ENCODE data around the gene DZIP1. TPM values are rescaled to one million over a fixed set of nuclear protein-coding genes. Genes with fewer than 3 reads are reported as not detected.
"Not testable (repeated sequence)": the region's sequence is repeated elsewhere in the genome, so short reads cannot be mapped to it uniquely, and the experiment has no call there.

The DZIP1 gene
- total RNA-seq, 1 donor from 2014 or later, result 18.1 TPM

- no peak for TF ChIP-seq CTCF (IDR thresholded peaks at IDR 0.05; ENCODE audit: partially characterized antibody, unreplicated experiment)
- DNase-seq, result no peak
- H3K4me1 Mint-ChIP-seq (ENCODE audit: low read depth, unreplicated experiment), result no peaks in the 10 kb centered on the region
- H3K27me3 Mint-ChIP-seq (ENCODE audit: unreplicated experiment), result peaks cover 1% of the 10 kb centered on the region
- peaks cover 30% of the 10 kb centered on the region for H3K36me3 Mint-ChIP-seq (ENCODE audit: unreplicated experiment)
- H3K4me3 Mint-ChIP-seq (ENCODE audit: unreplicated experiment), result no peak overlapping the region
- H3K9me3 Mint-ChIP-seq (ENCODE audit: unreplicated experiment), result peaks cover 12% of the 10 kb centered on the region
- no peak overlapping the region for H3K27ac Mint-ChIP-seq (ENCODE audit: unreplicated experiment)
These were observed 27.1 kb upstream of the DZIP1 start for GRCh38 chr13:95671597-95671996.

GRCh38 chr13:95667235-95667634, 22.7 kb upstream of the DZIP1 start:
- not testable (repeated sequence) for H3K27me3 Mint-ChIP-seq (ENCODE audit: unreplicated experiment); DNase-seq; H3K4me3 Mint-ChIP-seq (ENCODE audit: unreplicated experiment); H3K27ac Mint-ChIP-seq (ENCODE audit: unreplicated experiment); H3K4me1 Mint-ChIP-seq (ENCODE audit: low read depth, unreplicated experiment)
- H3K36me3 Mint-ChIP-seq (ENCODE audit: unreplicated experiment), result peaks cover 30% of the 10 kb centered on the region
- peaks cover 12% of the 10 kb centered on the region for H3K9me3 Mint-ChIP-seq (ENCODE audit: unreplicated experiment)

- Mint-ChIP-seq H3K4me1 (ENCODE audit: low read depth, unreplicated experiment) (no peaks in the 10 kb centered on the region), H3K4me3 (ENCODE audit: unreplicated experiment) (no peak overlapping the region)
These were observed 16.6 kb upstream of the DZIP1 start for GRCh38 chr13:95660981-95661581.

GRCh38 chr13:95659500-95659899, 15.0 kb upstream of the DZIP1 start:
- Mint-ChIP-seq H3K4me3 (ENCODE audit: unreplicated experiment) (no peak overlapping the region), H3K9me3 (ENCODE audit: unreplicated experiment) (peaks cover 2% of the 10 kb centered on the region), H3K4me1 (ENCODE audit: low read depth, unreplicated experiment) (no peaks in the 10 kb centered on the region), H3K27me3 (ENCODE audit: unreplicated experiment) (peaks cover 2% of the 10 kb centered on the region), H3K27ac (ENCODE audit: unreplicated experiment) (no peak overlapping the region), H3K36me3 (ENCODE audit: unreplicated experiment) (no peaks in the 10 kb centered on the region)
- no peak for TF ChIP-seq CTCF (IDR thresholded peaks at IDR 0.05; ENCODE audit: partially characterized antibody, unreplicated experiment)
- DNase-seq, result no peak

More at GRCh38 chr13:95660981-95661581, 16.6 kb upstream of the DZIP1 start:
- no peaks in the 10 kb centered on the region for H3K9me3 Mint-ChIP-seq (ENCODE audit: unreplicated experiment)
- no peak for DNase-seq
- no peak overlapping the region for H3K27ac Mint-ChIP-seq (ENCODE audit: unreplicated experiment)
- H3K36me3 Mint-ChIP-seq (ENCODE audit: unreplicated experiment), result no peaks in the 10 kb centered on the region
- TF ChIP-seq CTCF (IDR thresholded peaks at IDR 0.05; ENCODE audit: partially characterized antibody, unreplicated experiment), result peak; percentile 83
- H3K27me3 Mint-ChIP-seq (ENCODE audit: unreplicated experiment), result peaks cover 2% of the 10 kb centered on the region

- no peaks in the 10 kb centered on the region for H3K36me3 Mint-ChIP-seq (ENCODE audit: unreplicated experiment)
- no peak overlapping the region for H3K27ac Mint-ChIP-seq (ENCODE audit: unreplicated experiment)
These were observed 12.0 kb upstream of the DZIP1 start for GRCh38 chr13:95656386-95657015.

More at GRCh38 chr13:95656386-95657015, 12.0 kb upstream of the DZIP1 start:
- Mint-ChIP-seq H3K4me3 (ENCODE audit: unreplicated experiment) (no peak overlapping the region), H3K9me3 (ENCODE audit: unreplicated experiment) (peaks cover 2% of the 10 kb centered on the region), H3K27me3 (ENCODE audit: unreplicated experiment) (no peaks in the 10 kb centered on the region), H3K4me1 (ENCODE audit: low read depth, unreplicated experiment) (no peaks in the 10 kb centered on the region)
- no peak for DNase-seq
- no peak for TF ChIP-seq CTCF (IDR thresholded peaks at IDR 0.05; ENCODE audit: partially characterized antibody, unreplicated experiment)

Measured in glutamatergic neuron (in vitro differentiated cells).